Uterus (tissue), 2 donors: Measurements from ENCODE around the gene USP35.

Source experiments
- POLR2A ChIP-seq, 2 donors: fragments of 450-650 bp; IDR thresholded peaks; one replicate each; pipeline ENCODE4 v1.6.1; 2016; ENCODE audit warnings: antibody characterized with exemption in 2 of 2, mild to moderate bottlenecking in 1 of 2, moderate library complexity in 1 of 2
- TF ChIP-seq, protein P1 (sequence below), 4 experiments: fragments of 200-600 bp in 2 of 4; fragments of 450-650 bp in 2 of 4; sonication (generic) in 2 of 4; IDR thresholded peaks; one replicate each; pipeline ENCODE4 v1.5.1; 2016 to 2019; ENCODE audit warnings: antibody characterized with exemption in 4 of 4, mild to moderate bottlenecking in 2 of 4, moderate library complexity in 1 of 4

DNA sequence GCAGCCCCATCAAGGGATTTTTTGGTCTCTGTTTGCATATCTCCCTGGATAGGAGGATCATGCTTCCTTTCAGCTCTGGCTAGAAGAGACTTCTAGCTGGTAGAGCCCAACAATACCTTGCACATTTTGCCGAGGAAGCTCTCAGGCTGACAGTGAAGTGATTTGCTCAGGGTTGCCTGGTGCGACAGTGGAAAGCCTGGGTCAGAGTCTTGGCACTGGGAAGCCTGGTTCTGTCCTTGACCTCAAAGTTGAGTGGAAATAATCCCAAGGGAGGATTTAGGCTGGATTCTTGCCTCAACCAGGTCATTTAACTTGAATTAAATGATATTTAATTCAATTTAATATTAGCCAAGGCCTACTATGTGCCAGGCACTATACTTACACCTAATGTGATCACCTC, 24.9 kb upstream of the USP35 start:
- TF ChIP-seq, protein P1, sequence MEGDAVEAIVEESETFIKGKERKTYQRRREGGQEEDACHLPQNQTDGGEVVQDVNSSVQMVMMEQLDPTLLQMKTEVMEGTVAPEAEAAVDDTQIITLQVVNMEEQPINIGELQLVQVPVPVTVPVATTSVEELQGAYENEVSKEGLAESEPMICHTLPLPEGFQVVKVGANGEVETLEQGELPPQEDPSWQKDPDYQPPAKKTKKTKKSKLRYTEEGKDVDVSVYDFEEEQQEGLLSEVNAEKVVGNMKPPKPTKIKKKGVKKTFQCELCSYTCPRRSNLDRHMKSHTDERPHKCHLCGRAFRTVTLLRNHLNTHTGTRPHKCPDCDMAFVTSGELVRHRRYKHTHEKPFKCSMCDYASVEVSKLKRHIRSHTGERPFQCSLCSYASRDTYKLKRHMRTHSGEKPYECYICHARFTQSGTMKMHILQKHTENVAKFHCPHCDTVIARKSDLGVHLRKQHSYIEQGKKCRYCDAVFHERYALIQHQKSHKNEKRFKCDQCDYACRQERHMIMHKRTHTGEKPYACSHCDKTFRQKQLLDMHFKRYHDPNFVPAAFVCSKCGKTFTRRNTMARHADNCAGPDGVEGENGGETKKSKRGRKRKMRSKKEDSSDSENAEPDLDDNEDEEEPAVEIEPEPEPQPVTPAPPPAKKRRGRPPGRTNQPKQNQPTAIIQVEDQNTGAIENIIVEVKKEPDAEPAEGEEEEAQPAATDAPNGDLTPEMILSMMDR (IDR thresholded peaks at IDR 0.05), result no peak
- TF ChIP-seq POLR2A (IDR thresholded peaks at IDR 0.05), result no peak
